Measurements from ENCODE around the gene KIFBP.

The KIFBP gene

GRCh38 chr10:69049566-69049961 is 61.0 kb downstream of the KIFBP start:
- DNase-seq (ENCODE audit: low read depth in 1 of 2, low spot score in 1 of 2), result no peak

- DNase-seq (ENCODE audit: low read depth in 1 of 2, low spot score in 1 of 2), result no peak
Observed at GRCh38 chr10:69051303-69051702, 62.7 kb downstream of the KIFBP start.

GRCh38 chr10:69051710-69052487 is 63.3 kb downstream of the KIFBP start:
- DNase-seq (ENCODE audit: low read depth in 1 of 2, low spot score in 1 of 2), result no peak

- DNase-seq (ENCODE audit: low read depth in 1 of 2, low spot score in 1 of 2), result no peak
Observed at GRCh38 chr10:69052736-69053135, 64.1 kb downstream of the KIFBP start.

- no peak for DNase-seq (ENCODE audit: low read depth in 1 of 2, low spot score in 1 of 2)
Observed at GRCh38 chr10:69055241-69055640, 66.6 kb downstream of the KIFBP start.

- DNase-seq (ENCODE audit: low read depth in 1 of 2, low spot score in 1 of 2), result no peak
Observed at GRCh38 chr10:69056129-69056528, 67.5 kb downstream of the KIFBP start.

- no peak for DNase-seq (ENCODE audit: low read depth in 1 of 2, low spot score in 1 of 2)
Observed at GRCh38 chr10:69056536-69057260, 68.1 kb downstream of the KIFBP start.

GRCh38 chr10:69057261-69057950 is 68.8 kb downstream of the KIFBP start:
- no peak for DNase-seq (ENCODE audit: low read depth in 1 of 2, low spot score in 1 of 2)

GRCh38 chr10:69057951-69058297 is 69.3 kb downstream of the KIFBP start:
- DNase-seq (ENCODE audit: low read depth in 1 of 2, low spot score in 1 of 2), result no peak

- DNase-seq (ENCODE audit: low read depth in 1 of 2, low spot score in 1 of 2), result no peak
Observed at GRCh38 chr10:69060127-69060798, 71.7 kb downstream of the KIFBP start.

GRCh38 chr10:69061305-69062161 is 72.9 kb downstream of the KIFBP start:
- DNase-seq (ENCODE audit: low read depth in 1 of 2, low spot score in 1 of 2), result no peak

GRCh38 chr10:69062901-69063300 is 74.3 kb downstream of the KIFBP start:
- DNase-seq (ENCODE audit: low read depth in 1 of 2, low spot score in 1 of 2), result no peak

GRCh38 chr10:69064762-69065328 is 76.2 kb downstream of the KIFBP start:
- DNase-seq (ENCODE audit: low read depth in 1 of 2, low spot score in 1 of 2), result no peak

GRCh38 chr10:69065406-69066361 is 77.1 kb downstream of the KIFBP start:
- peak in 1 of 2 donors; percentile 48 for DNase-seq (ENCODE audit: low read depth in 1 of 2, low spot score in 1 of 2)
